ENCODE results near the gene HTR3D. TPM values are rescaled to one million over a fixed set of nuclear protein-coding genes. Genes with fewer than 3 reads are reported as not detected.
"Not testable (repeated sequence)": the region's sequence is repeated elsewhere in the genome, so short reads cannot be mapped to it uniquely, and the experiment has no call there.

Gene HTR3D
- total RNA-seq, 1 donor from 2014 or later = not detected

- DNase-seq (ENCODE audit: low spot score) (no peak), ATAC-seq (no peak)
Measured at GRCh38 chr3:184059424-184059823, 27.9 kb downstream of the HTR3D start.

GRCh38 chr3:184062637-184063036 lies 31.1 kb downstream of the HTR3D start:
- DNase-seq (ENCODE audit: low spot score) = no peak
- ATAC-seq = no peak

GRCh38 chr3:184066211-184066610 lies 34.7 kb downstream of the HTR3D start:
- no peak for ATAC-seq
- no peak for DNase-seq (ENCODE audit: low spot score)

- DNase-seq (ENCODE audit: low spot score) = no peak
- ATAC-seq = no peak
Measured at GRCh38 chr3:184067573-184068055, 36.1 kb downstream of the HTR3D start.

- no peak for DNase-seq (ENCODE audit: low spot score)
- ATAC-seq = no peak
Measured at GRCh38 chr3:184068344-184068743, 36.8 kb downstream of the HTR3D start.

GRCh38 chr3:184071142-184071541 lies 39.6 kb downstream of the HTR3D start:
- not testable (repeated sequence) for ATAC-seq; DNase-seq (ENCODE audit: low spot score)

- no peak for ATAC-seq
- DNase-seq (ENCODE audit: low spot score) = no peak
Measured at GRCh38 chr3:184073621-184074020, 42.1 kb downstream of the HTR3D start.

GRCh38 chr3:184075901-184076300 lies 44.4 kb downstream of the HTR3D start:
- no peak for ATAC-seq
- DNase-seq (ENCODE audit: low spot score) = no peak

- ATAC-seq = no peak
- DNase-seq (ENCODE audit: low spot score) = no peak
Measured at GRCh38 chr3:184077881-184078280, 46.3 kb downstream of the HTR3D start.

GRCh38 chr3:184078851-184079250 lies 47.3 kb downstream of the HTR3D start:
- DNase-seq (ENCODE audit: low spot score) (no peak), ATAC-seq (no peak)

- no peak for DNase-seq (ENCODE audit: low spot score)
Measured at GRCh38 chr3:184081116-184081830, 49.7 kb downstream of the HTR3D start.

GRCh38 chr3:184082034-184082433 lies 50.5 kb downstream of the HTR3D start:
- DNase-seq (ENCODE audit: low spot score) = no peak
- no peak for ATAC-seq

More at GRCh38 chr3:184081116-184081830, 49.7 kb downstream of the HTR3D start:
- ATAC-seq = no peak

GRCh38 chr3:184082465-184082864 lies 50.9 kb downstream of the HTR3D start:
- no peak for ATAC-seq
- DNase-seq (ENCODE audit: low spot score) = no peak

GRCh38 chr3:184085389-184085852 lies 53.9 kb downstream of the HTR3D start:
- ATAC-seq = no peak
- DNase-seq (ENCODE audit: low spot score) = no peak

Other genes starting within 250 kb of the HTR3D start
- 0.65 TPM for gene MAP6D1, start 206.2 kb upstream of the HTR3D start, total RNA-seq
- gene PARL, start 146.9 kb upstream of the HTR3D start, total RNA-seq = 25.5 TPM
- 7.2 TPM for gene ABCC5, start 13.9 kb upstream of the HTR3D start, total RNA-seq
- gene HTR3C, start 21.3 kb downstream of the HTR3D start, total RNA-seq = not detected
- not detected for gene HTR3E, start 65.3 kb downstream of the HTR3D start, total RNA-seq
- gene EIF2B5, start 103.6 kb downstream of the HTR3D start, total RNA-seq = 19.6 TPM
- 26.9 TPM for gene DVL3, start 123.6 kb downstream of the HTR3D start, total RNA-seq
- gene AP2M1, start 143.1 kb downstream of the HTR3D start, total RNA-seq = 119 TPM
- gene ABCF3, start 154.5 kb downstream of the HTR3D start, total RNA-seq = 53.8 TPM
- gene VWA5B2, start 197.8 kb downstream of the HTR3D start, total RNA-seq = 0.75 TPM
- 38.8 TPM for gene ALG3, start 217.2 kb downstream of the HTR3D start, total RNA-seq
- gene EEF1AKMT4, start 217.9 kb downstream of the HTR3D start, total RNA-seq = 7.0 TPM
- 0.43 TPM for gene CAMK2N2, start 229.8 kb downstream of the HTR3D start, total RNA-seq
- not detected for gene ECE2, start 244.3 kb downstream of the HTR3D start, total RNA-seq